ENCODE measurements around the gene MOBP. TPM values are rescaled to one million over a fixed set of nuclear protein-coding genes. Genes with fewer than 3 reads are reported as not detected.
A peak's percentile ranks its signal among the peaks of the same experiment; 100 is the strongest.

MOBP gene
- polyA plus RNA-seq, 3 donors = not detected

- Histone ChIP-seq H3K9ac (ENCODE audit: insufficient read depth, low read length, poor library complexity, severe bottlenecking) (no peak overlapping the region), H3K4me1 (ENCODE audit: control insufficient read depth in 1 of 2, insufficient read depth in 2 of 2, low read length in 2 of 2) (no peaks in the 10 kb centered on the region), H2AFZ (ENCODE audit: insufficient read depth, low read depth, low read length, poor library complexity, severe bottlenecking) (no peak overlapping the region), H3K27me3 (ENCODE audit: control insufficient read depth in 2 of 2, insufficient read depth in 2 of 2, low read length in 2 of 2) (peaks cover 28 to 36% of the 10 kb centered on the region in 2 donors), H3K79me2 (ENCODE audit: insufficient read depth, low read length) (no peaks in the 10 kb centered on the region), H3K4me3 (replicated peaks in 1 of 3; ENCODE audit: low read depth in 2 of 3, low read length in 3 of 3) (no peak overlapping the region), H3K36me3 (replicated peaks in 1 of 2; ENCODE audit: control insufficient read depth in 1 of 2, insufficient read depth in 2 of 2, low read length in 2 of 2) (no peaks in the 10 kb centered on the region), H4K20me1 (ENCODE audit: insufficient read depth, low read length) (no peaks in the 10 kb centered on the region), H3K27ac (ENCODE audit: low read depth in 1 of 2, low read length in 2 of 2) (no peak overlapping the region), H3K4me2 (replicated peaks; ENCODE audit: extremely low read depth, low read length, poor library complexity, severe bottlenecking) (no peak overlapping the region), H3K9me3 (replicated peaks in 1 of 2; ENCODE audit: control insufficient read depth in 1 of 2, insufficient read depth in 1 of 2, low read length in 2 of 2) (peaks cover 0 to 3% of the 10 kb centered on the region in 2 donors)
- Mint-ChIP-seq H3K27ac (no peak overlapping the region), H3K4me1 (no peaks in the 10 kb centered on the region), H3K9me3 (peaks cover 0 to 2% (median 0%) of the 10 kb centered on the region in 7 donors), H3K27me3 (ENCODE audit: low read depth in 3 of 3) (peaks cover 33 to 42% (median 34%) of the 10 kb centered on the region in 3 donors), H3K4me3 (no peak overlapping the region), H3K36me3 (no peaks in the 10 kb centered on the region)
- no peak for TF ChIP-seq CTCF (IDR thresholded peaks at IDR 0.05)
- no peak for DNase-seq
- intact Hi-C loops (cut with micrococcal nuclease) = no loop called here
- no CpG with 5 or more reads among the region's 5 CpGs for WGBS (ENCODE audit: insufficient coverage)
Observed at GRCh38 chr3:39497753-39498152, 30.3 kb downstream of the MOBP start.

- intact Hi-C loops (cut with micrococcal nuclease) = no loop called here
- no peaks in the 10 kb centered on the region for H3K36me3 Mint-ChIP-seq
- H3K27me3 Mint-ChIP-seq (ENCODE audit: low read depth in 3 of 3) = peaks cover 38 to 57% (median 40%) of the 10 kb centered on the region in 3 donors
- H2AFZ ChIP-seq (ENCODE audit: insufficient read depth, low read depth, low read length, poor library complexity, severe bottlenecking) = no peak overlapping the region
- H4K20me1 ChIP-seq (ENCODE audit: insufficient read depth, low read length) = no peaks in the 10 kb centered on the region
- H3K27me3 ChIP-seq (ENCODE audit: control insufficient read depth in 2 of 2, insufficient read depth in 2 of 2, low read length in 2 of 2) = peaks cover 37 to 45% of the 10 kb centered on the region in 2 donors
- no peaks in the 10 kb centered on the region for H3K4me1 ChIP-seq (ENCODE audit: control insufficient read depth in 1 of 2, insufficient read depth in 2 of 2, low read length in 2 of 2)
- H3K27ac Mint-ChIP-seq = no peak overlapping the region
- peak overlapping the region in 1 of 2 donors; percentile 24 for H3K4me3 Mint-ChIP-seq
- no peak overlapping the region for H3K27ac ChIP-seq (ENCODE audit: low read depth in 1 of 2, low read length in 2 of 2)
- H3K4me1 Mint-ChIP-seq = no peaks in the 10 kb centered on the region
- TF ChIP-seq CTCF (IDR thresholded peaks at IDR 0.05) = no peak
- no peak for DNase-seq
- no peaks in the 10 kb centered on the region for H3K79me2 ChIP-seq (ENCODE audit: insufficient read depth, low read length)
- peaks cover 0 to 3% of the 10 kb centered on the region in 2 donors for H3K9me3 ChIP-seq (replicated peaks in 1 of 2; ENCODE audit: control insufficient read depth in 1 of 2, insufficient read depth in 1 of 2, low read length in 2 of 2)
- no peak overlapping the region for H3K4me3 ChIP-seq (replicated peaks in 1 of 3; ENCODE audit: low read depth in 2 of 3, low read length in 3 of 3)
- WGBS (ENCODE audit: insufficient coverage) = 60% methylated on average over 2 of the region's 2 CpGs
- H3K9ac ChIP-seq (ENCODE audit: insufficient read depth, low read length, poor library complexity, severe bottlenecking) = no peak overlapping the region
- no peak overlapping the region for H3K4me2 ChIP-seq (replicated peaks; ENCODE audit: extremely low read depth, low read length, poor library complexity, severe bottlenecking)
- no peaks in the 10 kb centered on the region for H3K36me3 ChIP-seq (replicated peaks in 1 of 2; ENCODE audit: control insufficient read depth in 1 of 2, insufficient read depth in 2 of 2, low read length in 2 of 2)
- peaks cover 0 to 6% (median 0%) of the 10 kb centered on the region in 7 donors for H3K9me3 Mint-ChIP-seq
Observed at GRCh38 chr3:39499651-39500273, 32.3 kb downstream of the MOBP start.

Measured in CD14-positive monocyte (primary cell).